ENCODE measurements around the gene ASF1A. TPM values are rescaled to one million over a fixed set of nuclear protein-coding genes. Genes with fewer than 3 reads are reported as not detected.

Gene ASF1A
- total RNA-seq, 1 donor from 2014 or later = 17.9 TPM

DNA sequence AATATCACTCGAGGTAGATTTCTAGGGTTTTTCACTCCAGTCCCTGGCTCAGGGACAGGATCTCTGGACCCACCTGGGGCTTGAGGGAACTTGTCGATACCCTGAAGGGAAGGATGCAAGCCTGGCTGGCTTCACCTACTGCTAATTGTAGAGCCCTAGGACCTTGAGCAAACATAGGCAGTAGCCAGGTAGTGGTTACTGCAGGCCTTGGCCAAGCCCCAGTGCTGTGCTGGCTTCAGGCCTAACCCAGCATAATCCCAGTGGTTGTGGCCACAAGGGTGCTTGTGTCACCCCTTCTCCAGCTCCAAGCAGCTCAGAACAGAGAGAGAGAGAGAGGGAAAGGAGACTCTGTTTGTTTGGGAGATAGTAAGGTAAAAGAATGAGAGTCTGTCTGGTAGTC is 46.8 kb downstream of the ASF1A start:
- no peaks in the 10 kb centered on the region for H3K27me3 ChIP-seq (ENCODE audit: control insufficient read depth, insufficient read depth, low read length)
- no peaks in the 10 kb centered on the region for H3K36me3 ChIP-seq (ENCODE audit: control insufficient read depth, insufficient read depth, low read length)
- TF ChIP-seq, protein P1, sequence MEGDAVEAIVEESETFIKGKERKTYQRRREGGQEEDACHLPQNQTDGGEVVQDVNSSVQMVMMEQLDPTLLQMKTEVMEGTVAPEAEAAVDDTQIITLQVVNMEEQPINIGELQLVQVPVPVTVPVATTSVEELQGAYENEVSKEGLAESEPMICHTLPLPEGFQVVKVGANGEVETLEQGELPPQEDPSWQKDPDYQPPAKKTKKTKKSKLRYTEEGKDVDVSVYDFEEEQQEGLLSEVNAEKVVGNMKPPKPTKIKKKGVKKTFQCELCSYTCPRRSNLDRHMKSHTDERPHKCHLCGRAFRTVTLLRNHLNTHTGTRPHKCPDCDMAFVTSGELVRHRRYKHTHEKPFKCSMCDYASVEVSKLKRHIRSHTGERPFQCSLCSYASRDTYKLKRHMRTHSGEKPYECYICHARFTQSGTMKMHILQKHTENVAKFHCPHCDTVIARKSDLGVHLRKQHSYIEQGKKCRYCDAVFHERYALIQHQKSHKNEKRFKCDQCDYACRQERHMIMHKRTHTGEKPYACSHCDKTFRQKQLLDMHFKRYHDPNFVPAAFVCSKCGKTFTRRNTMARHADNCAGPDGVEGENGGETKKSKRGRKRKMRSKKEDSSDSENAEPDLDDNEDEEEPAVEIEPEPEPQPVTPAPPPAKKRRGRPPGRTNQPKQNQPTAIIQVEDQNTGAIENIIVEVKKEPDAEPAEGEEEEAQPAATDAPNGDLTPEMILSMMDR (IDR thresholded peaks at IDR 0.05; ENCODE audit: insufficient read depth, low read length, poor library complexity, severe bottlenecking) = no peak
- no peak for DNase-seq (ENCODE audit: low read depth)
- no peak overlapping the region for H3K4me3 ChIP-seq (ENCODE audit: low read depth, low read length)

DNA sequence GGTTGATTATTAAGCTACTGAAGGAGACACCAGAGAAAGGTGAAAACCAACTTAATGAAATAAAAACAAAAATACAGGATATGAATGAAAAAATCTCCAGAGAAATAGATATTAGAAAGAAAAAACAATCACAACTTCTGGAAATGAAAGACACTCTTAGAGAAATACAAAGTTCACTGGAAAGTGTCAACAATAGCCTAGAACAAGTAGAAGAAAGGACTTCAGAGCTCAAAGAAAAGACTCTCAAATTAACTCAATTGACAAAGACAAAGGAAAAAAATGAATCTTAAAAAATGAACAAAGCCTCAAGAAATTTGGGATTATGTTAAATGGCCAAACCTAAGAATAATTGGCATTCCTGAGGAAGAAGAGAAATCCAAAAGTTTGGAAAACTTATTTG is 51.3 kb downstream of the ASF1A start:
- no peak overlapping the region for H3K4me3 ChIP-seq (ENCODE audit: low read depth, low read length)
- H3K27me3 ChIP-seq (ENCODE audit: control insufficient read depth, insufficient read depth, low read length) = no peaks in the 10 kb centered on the region
- TF ChIP-seq, protein P1 (IDR thresholded peaks at IDR 0.05; ENCODE audit: insufficient read depth, low read length, poor library complexity, severe bottlenecking) = no peak
- no peak for DNase-seq (ENCODE audit: low read depth)
- no peaks in the 10 kb centered on the region for H3K36me3 ChIP-seq (ENCODE audit: control insufficient read depth, insufficient read depth, low read length)

DNA sequence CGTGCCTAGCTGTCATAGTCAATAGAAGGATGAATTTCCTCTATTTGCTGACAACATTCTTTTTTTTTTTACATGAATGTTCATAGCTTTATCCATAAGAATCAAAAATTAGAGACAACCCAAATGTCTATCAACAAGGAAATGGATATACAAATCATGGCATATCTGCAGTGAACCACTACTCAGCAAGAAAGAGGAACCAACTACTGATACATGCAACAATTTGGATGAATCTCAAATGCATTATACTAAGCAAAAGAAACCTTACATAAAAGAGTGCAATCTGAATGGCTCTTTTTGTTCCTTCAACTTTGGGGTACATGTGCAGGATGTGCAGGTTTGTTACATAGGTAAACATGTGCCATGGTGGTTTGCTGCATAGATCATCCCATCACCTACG is 58.7 kb downstream of the ASF1A start:
- Histone ChIP-seq H3K27me3 (ENCODE audit: control insufficient read depth, insufficient read depth, low read length) (no peaks in the 10 kb centered on the region), H3K36me3 (ENCODE audit: control insufficient read depth, insufficient read depth, low read length) (no peaks in the 10 kb centered on the region), H3K4me3 (ENCODE audit: low read depth, low read length) (no peak overlapping the region)
- no peak for DNase-seq (ENCODE audit: low read depth)
- TF ChIP-seq, protein P1 (IDR thresholded peaks at IDR 0.05; ENCODE audit: insufficient read depth, low read length, poor library complexity, severe bottlenecking) = no peak

DNA sequence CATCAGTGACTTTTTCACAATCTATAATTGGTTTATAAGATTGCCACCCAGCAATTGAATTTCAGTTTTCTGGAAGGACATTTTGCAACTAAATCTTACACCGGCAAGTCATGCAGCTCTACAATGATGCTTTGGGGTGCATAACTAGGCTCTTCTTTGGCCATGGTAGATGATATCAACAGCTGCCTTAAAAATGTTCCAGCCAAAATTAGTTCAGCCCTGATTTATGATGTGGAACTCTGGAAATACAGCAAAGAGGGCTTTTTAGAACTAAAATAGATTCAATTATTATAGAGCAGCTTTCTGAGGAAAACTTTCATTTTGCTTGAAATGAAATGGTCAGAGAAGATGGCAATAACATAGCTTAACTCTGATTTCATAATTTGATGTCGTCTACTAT is 59.4 kb downstream of the ASF1A start:
- H3K4me3 ChIP-seq (ENCODE audit: low read depth, low read length) = no peak overlapping the region
- no peaks in the 10 kb centered on the region for H3K27me3 ChIP-seq (ENCODE audit: control insufficient read depth, insufficient read depth, low read length)
- H3K36me3 ChIP-seq (ENCODE audit: control insufficient read depth, insufficient read depth, low read length) = no peaks in the 10 kb centered on the region
- DNase-seq (ENCODE audit: low read depth) = no peak
- TF ChIP-seq, protein P1 (IDR thresholded peaks at IDR 0.05; ENCODE audit: insufficient read depth, low read length, poor library complexity, severe bottlenecking) = no peak

Other genes with a start within 250 kb of the ASF1A start
- gene CEP85L, start 242.6 kb upstream of the ASF1A start, total RNA-seq = 3.3 and 3.6 TPM in 2 replicates
- gene MCM9, start 41.0 kb downstream of the ASF1A start, total RNA-seq = 14.2 and 17.9 TPM in 2 replicates
- gene FAM184A, start 184.5 kb downstream of the ASF1A start, total RNA-seq = 2.0 and 4.0 TPM in 2 replicates